HFF-Myc (cell line): Measurements from ENCODE around the gene LTBP4.

Experiments used
- DNase-seq: peaks from one replicate; pipeline ENCODE4 v3.0.0-alpha.2; 2011; ENCODE audit warnings: low read depth; ENCODE audit errors: extremely low read depth
- H3K4me3 ChIP-seq: replicated peaks from 2 replicates; pipeline ENCODE4 v1.5.1; 2011; ENCODE audit warnings: low read depth, mild to moderate bottlenecking, control low read depth, low read length
- TF ChIP-seq, protein P1 (sequence below): IDR thresholded peaks from 2 replicates; pipeline ENCODE4 v1.5.1; 2012; ENCODE audit warnings: mild to moderate bottlenecking, low read depth, low read length, control low read depth; ENCODE audit errors: missing control alignments

Gene LTBP4

DNA sequence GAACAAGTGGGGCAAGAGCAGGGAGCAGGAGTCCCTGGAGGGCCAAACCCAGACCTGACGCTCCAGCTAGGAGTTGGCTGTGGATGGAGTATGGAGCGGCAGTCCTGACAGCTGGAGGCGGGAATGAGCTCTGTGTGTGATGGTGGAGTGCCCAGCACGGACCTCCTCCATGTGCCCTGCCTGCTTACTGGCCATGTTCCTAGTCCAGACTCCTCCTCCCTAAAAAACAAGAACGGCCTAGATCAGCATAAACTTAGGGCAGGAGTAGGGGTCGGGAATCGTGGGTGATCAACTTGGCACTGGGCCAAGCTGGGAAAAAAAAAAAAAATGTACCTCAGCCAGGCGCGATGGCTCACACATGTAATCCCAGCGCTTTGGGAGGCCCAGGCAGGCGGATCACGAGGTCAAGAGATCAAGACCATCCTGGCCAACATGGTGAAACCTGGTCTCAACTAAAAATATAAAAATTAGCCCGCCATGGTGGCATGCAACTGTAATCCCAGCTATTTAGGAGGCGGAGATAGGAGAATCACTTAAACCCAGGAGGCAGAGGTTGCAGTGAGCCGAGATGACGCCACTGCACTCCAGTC, 29.5 kb downstream of the LTBP4 start:
- H3K4me3 ChIP-seq: no peak overlapping the region
- no peak for DNase-seq
- TF ChIP-seq, protein P1, sequence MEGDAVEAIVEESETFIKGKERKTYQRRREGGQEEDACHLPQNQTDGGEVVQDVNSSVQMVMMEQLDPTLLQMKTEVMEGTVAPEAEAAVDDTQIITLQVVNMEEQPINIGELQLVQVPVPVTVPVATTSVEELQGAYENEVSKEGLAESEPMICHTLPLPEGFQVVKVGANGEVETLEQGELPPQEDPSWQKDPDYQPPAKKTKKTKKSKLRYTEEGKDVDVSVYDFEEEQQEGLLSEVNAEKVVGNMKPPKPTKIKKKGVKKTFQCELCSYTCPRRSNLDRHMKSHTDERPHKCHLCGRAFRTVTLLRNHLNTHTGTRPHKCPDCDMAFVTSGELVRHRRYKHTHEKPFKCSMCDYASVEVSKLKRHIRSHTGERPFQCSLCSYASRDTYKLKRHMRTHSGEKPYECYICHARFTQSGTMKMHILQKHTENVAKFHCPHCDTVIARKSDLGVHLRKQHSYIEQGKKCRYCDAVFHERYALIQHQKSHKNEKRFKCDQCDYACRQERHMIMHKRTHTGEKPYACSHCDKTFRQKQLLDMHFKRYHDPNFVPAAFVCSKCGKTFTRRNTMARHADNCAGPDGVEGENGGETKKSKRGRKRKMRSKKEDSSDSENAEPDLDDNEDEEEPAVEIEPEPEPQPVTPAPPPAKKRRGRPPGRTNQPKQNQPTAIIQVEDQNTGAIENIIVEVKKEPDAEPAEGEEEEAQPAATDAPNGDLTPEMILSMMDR: no peak

DNA sequence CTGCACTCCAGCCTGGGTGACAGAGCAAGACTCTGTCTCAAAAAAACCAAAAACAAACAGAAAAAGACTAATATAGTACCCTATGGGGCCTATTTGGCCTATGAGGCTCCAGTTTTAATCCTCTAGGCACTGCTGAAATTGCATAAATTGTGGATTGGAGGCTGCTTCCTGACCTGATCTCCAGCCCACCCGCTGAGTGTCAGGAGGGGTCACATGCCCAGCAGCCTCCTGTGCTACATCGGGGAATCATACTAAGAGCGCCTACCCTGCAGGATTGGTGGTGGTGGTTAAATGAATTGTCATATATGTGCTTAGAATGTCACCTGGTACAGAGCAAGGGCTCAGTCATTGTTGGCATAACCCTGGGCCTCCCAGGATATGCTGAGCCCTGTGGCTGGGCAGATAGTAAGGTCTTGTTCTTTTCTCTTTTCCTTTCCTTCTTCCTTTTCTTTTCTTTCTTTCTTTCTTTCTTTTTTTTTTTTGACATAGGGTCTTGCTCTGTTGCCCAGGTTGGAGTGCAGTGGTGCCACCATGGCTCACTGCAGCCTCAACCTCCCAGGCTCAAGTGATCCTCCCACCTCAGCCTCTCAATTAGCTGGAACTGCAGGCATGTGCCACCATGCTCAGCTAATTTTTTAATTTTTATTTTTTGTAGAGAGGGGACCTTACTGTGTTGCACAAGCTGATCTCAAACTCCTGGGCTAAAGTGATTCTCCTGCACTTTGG, 31.3 kb downstream of the LTBP4 start:
- TF ChIP-seq, protein P1: no peak
- no peak overlapping the region for H3K4me3 ChIP-seq
- no peak for DNase-seq

DNA sequence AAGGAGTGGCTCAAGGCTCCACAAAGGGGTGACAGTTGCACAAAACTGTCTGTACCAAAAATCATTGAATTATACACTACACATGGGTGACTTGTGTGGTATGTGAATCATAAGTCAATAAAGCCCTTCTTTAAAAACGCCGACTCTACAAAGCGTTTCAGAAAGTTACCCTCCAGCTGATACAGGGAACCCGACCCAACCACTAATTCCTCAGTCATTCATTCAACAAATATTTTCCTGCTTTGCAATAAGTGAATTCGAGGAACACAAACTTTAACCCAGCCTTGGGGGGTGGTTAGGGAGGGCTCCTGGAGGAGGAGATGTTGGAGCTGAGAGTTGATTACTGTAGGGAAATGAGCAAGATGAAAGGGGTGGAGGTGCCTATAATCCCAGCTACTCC, 32.0 kb downstream of the LTBP4 start:
- no peak overlapping the region for H3K4me3 ChIP-seq
- TF ChIP-seq, protein P1: no peak
- DNase-seq: no peak

DNA sequence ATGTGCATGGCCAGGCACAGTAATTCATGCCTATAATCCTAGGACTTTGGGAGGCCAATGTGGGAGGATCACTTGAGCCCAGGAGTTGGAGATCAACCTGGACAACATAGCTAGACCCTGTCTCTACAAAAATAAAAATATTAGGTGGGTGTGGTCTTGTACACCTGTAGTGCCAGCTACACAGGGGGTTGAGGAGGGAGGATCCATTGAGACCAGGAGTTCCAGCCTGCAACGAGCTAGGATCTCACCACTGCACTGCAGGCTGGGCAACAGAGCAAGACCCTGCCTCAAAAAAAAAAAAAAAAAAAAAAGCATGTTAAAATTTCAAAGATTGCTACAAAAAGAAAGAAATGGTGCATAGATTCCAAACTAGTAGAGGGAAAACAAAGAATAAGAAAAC, 37.2 kb downstream of the LTBP4 start:
- TF ChIP-seq, protein P1: no peak
- no peak for DNase-seq

DNA sequence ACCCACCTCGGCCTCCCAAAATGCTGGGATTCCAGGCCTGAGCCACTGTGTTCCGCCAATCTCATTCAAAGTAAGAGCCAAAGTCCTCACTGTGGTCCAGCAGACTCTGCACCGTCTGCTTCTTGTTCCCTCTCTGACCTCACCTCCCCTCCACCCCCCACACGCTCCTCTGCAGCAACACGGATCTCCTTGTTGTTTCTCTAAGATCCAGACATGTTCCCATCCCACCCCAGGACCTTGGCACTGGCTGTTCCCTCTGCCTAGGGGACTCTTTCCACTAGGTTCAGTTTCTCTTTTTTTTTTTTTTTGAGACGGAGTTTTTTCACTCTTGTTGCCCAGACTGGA, 38.4 kb downstream of the LTBP4 start:
- TF ChIP-seq, protein P1: no peak
- H3K4me3 ChIP-seq: no peak overlapping the region
- no peak for DNase-seq

More for the DNA sequence above, 37.2 kb downstream of the LTBP4 start:
- H3K4me3 ChIP-seq: no peak overlapping the region

DNA sequence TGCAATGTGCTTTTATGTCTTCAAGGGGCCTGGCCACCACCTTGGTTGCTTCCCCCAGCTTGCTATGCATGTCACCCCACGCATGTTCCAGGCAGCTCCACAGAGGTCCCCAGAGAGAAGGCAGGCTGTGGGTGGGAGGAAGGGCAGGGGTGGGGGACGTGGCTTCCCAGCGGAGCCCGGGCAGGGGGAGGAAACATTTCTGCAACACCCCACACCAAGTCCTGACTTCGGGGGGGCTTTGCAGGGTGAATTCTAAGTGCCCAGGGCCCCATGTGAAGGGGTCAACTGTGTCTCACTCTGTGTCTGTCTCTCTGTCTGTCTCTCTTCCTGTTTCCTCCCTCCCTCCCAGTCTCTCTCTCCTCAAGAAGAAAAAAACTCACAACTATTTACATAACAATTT, 39.6 kb downstream of the LTBP4 start:
- no peak overlapping the region for H3K4me3 ChIP-seq
- TF ChIP-seq, protein P1: no peak
- DNase-seq: no peak
